PC-3 (cell line): ENCODE measurements around the gene TMEM98. TPM values are rescaled to one million over a fixed set of nuclear protein-coding genes. Genes with fewer than 3 reads are reported as not detected.

Source experiments
- ATAC-seq: fragments of 200-7000 bp; cut with Tn5 transposase; 2 replicates; pipeline ENCODE4 v1.9.1; 2020; ENCODE audit warnings: mild to moderate bottlenecking, moderate library complexity
- BruUV-seq: library from RNA; stranded (reverse); fragments of 400-500 nt; replicated peaks from 2 replicates; lab custom pipeline; 2021; lab: Mats Ljungman, UMichigan
- CTCF ChIA-PET: fragments of 300-600 bp; sonication (Branson Sonifier 250); formaldehyde crosslinking; loops from one replicate; lab custom pipeline; 2022; ENCODE audit warnings: antibody characterized with exemption; lab: Charles Lee
- POLR2A ChIA-PET: fragments of 300-600 bp; sonication (Branson Sonifier 250); formaldehyde crosslinking; loops from one replicate; lab custom pipeline; 2022; ENCODE audit warnings: antibody characterized with exemption; ENCODE audit not compliant: unreplicated experiment; lab: Charles Lee
- DNase-seq: peaks from one replicate; pipeline ENCODE4 v3.0.0-alpha.2; 2015
- H2AFZ ChIP-seq: fragments of 300-600 bp; sonication (generic); 2 replicates; pipeline ENCODE4 v1.6.0; 2016; ENCODE audit warnings: antibody characterized with exemption, low read length
- H3F3A ChIP-seq: fragments of 300-600 bp; sonication (generic); one replicate; pipeline ENCODE4 v1.6.0; 2017; ENCODE audit warnings: antibody characterized with exemption, low read length, control low read depth, mild to moderate bottlenecking; ENCODE audit not compliant: unreplicated experiment
- H3K27ac ChIP-seq: fragments of 300-600 bp; sonication (generic); 2 replicates; pipeline ENCODE4 v1.5.1; 2016; ENCODE audit warnings: mild to moderate bottlenecking, low read length
- H3K27me3 ChIP-seq: fragments of 300-600 bp; sonication (generic); 2 replicates; pipeline ENCODE4 v1.6.1; 2016; ENCODE audit warnings: low read length, mixed read lengths
- H3K36me3 ChIP-seq: fragments of 300-600 bp; sonication (generic); 2 replicates; pipeline ENCODE4 v1.6.1; 2016; ENCODE audit warnings: low read depth, mixed run types, low read length, mixed read lengths
- H3K4me1 ChIP-seq: fragments of 300-600 bp; sonication (generic); 2 replicates; pipeline ENCODE4 v1.5.1; 2016; ENCODE audit warnings: low read length; ENCODE audit not compliant: insufficient read depth
- H3K4me2 ChIP-seq: fragments of 300-600 bp; sonication (generic); 2 replicates; pipeline ENCODE4 v1.6.0; 2016; ENCODE audit warnings: low read length
- H3K4me3 ChIP-seq: fragments of 300-600 bp; sonication (generic); 2 replicates; pipeline ENCODE4 v1.5.1; 2016; ENCODE audit warnings: mild to moderate bottlenecking, low read length, mixed read lengths
- H3K79me2 ChIP-seq: fragments of 300-600 bp; sonication (generic); 2 replicates; pipeline ENCODE4 v1.6.1; 2017; ENCODE audit warnings: low read length, mixed read lengths
- H3K9ac ChIP-seq: fragments of 300-600 bp; sonication (generic); 2 replicates; pipeline ENCODE4 v1.6.0; 2016; ENCODE audit warnings: mild to moderate bottlenecking, low read length
- H3K9me2 ChIP-seq: fragments of 300-600 bp; sonication (generic); replicated peaks from 2 replicates; pipeline ENCODE4 v1.6.1; 2016; ENCODE audit warnings: mixed run types, low read length, mixed read lengths
- H3K9me3 ChIP-seq: fragments of 300-600 bp; sonication (generic); 2 replicates; pipeline ENCODE4 v1.6.1; 2016; ENCODE audit warnings: low read length, mixed read lengths
- H4K20me1 ChIP-seq: fragments of 300-600 bp; sonication (generic); 2 replicates; pipeline ENCODE4 v1.6.1; 2016; ENCODE audit warnings: low read length, mixed read lengths
- EZH2 ChIP-seq: fragments of 300-600 bp; sonication (generic); IDR thresholded peaks from one replicate; pipeline ENCODE4 v1.6.1; 2017; ENCODE audit warnings: antibody characterized with exemption, mild to moderate bottlenecking, low read length; ENCODE audit not compliant: unreplicated experiment
- EZH2phosphoT487 ChIP-seq: fragments of 300-600 bp; sonication (generic); IDR thresholded peaks from 2 replicates; pipeline ENCODE4 v1.6.1; 2018; ENCODE audit warnings: mild to moderate bottlenecking, antibody characterized with exemption, low read length, borderline replicate concordance
- intact Hi-C: fragments of 100-400 bp; cut with micrococcal nuclease; formaldehyde crosslinking; loops from 2 replicates; pipeline ENCODE4 v1.9.0; 2023
- total RNA-seq: library from RNA; depleted of rRNA; stranded (reverse); fragments of >200 nt; gene quantifications from 2 replicates; pipeline ENCODE4 v1.2.3, GENCODE V29; 2014; rRNA removed
- TF ChIP-seq, protein P1 (sequence below): fragments of 300-600 bp; sonication (generic); conservative IDR thresholded peaks from 2 replicates; pipeline ENCODE4 v1.5.1; 2017; ENCODE audit warnings: antibody characterized with exemption, low read depth, mild to moderate bottlenecking, low read length

Gene TMEM98
- total RNA-seq, 1 experiment from 2014 or later = 59.4 TPM

DNA sequence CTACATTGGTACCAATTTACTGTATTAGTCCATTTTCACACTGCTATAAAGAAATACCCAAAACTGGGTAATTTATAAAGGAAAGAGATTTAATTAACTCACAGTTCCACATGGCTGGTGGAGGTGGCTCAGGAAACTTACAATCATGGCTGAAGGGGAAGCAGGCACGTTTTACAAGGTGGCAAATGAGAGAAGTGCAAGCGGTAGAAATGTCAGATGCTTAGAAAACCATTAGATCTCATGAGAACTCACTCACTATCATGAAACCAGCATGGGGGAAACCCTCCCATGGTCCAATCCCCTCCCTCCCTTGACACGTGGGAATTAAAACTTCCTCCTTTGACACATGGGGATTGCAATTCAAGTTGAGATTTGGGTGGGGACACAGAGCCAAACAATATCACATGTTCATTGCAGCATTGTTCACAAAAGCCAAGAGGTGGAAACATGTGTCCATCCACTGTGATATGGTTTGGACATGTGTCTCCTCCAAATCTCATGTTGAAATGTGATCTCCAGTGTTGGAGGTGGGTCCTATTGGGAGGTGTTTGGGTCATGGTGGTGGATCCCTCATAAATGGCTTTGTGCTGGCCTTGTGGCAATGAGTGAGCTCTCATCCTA lies 60.6 kb downstream of the TMEM98 start:
- no peaks in the 10 kb centered on the region for H3K27me3 ChIP-seq
- no peaks in the 10 kb centered on the region for H3K79me2 ChIP-seq
- H3K4me2 ChIP-seq = no peak overlapping the region
- no peak for DNase-seq
- no peaks in the 10 kb centered on the region for H3F3A ChIP-seq
- H3K9me3 ChIP-seq = no peaks in the 10 kb centered on the region
- no peaks in the 10 kb centered on the region for H3K4me1 ChIP-seq
- no peak overlapping the region for H3K4me3 ChIP-seq
- intact Hi-C loops = no loop called here
- BruUV-seq = no TSS peak
- ATAC-seq = no peak
- no peaks in the 10 kb centered on the region for H4K20me1 ChIP-seq
- no peak for TF ChIP-seq EZH2phosphoT487
- no peaks in the 10 kb centered on the region for H3K9me2 ChIP-seq
- POLR2A ChIA-PET = no interaction called here
- H3K36me3 ChIP-seq = no peaks in the 10 kb centered on the region
- H2AFZ ChIP-seq = no peak overlapping the region
- CTCF ChIA-PET = no interaction called here
- no peak overlapping the region for H3K9ac ChIP-seq
- H3K27ac ChIP-seq = no peak overlapping the region

DNA sequence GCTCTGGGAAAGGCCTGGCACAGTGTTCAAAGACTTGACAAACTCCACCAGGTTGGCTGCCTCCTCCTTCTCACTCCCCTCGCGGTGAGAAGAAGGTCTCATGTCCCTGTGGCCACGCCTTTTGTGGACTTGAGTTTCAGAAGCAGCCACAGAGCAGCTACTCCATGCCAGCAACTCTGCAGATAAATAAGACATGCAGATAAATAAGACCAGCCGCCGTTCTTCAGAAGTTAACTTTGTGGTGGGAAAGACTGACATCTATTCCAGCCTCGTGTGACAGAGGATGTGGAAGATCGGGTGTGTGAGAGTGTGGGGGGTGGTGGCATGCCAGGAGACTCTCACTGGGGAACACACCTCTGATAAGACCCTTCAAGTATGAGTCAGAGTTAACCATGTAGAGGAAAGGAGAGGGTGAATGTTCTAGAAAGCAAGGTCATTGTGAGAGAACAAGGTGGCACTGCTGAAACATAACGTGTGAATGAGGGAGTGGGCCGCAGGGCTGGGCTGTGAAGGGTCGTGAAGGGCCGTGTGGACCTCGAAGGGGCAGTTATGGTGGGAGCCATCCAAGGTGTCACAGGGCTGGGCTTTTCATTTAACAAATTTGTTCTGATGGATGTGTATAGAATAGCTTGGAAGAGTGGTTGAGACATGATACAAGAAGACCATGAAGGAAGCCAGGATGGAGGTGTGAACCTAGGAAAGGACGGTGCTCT lies 64.5 kb downstream of the TMEM98 start:
- CTCF ChIA-PET = no interaction called here
- H3K79me2 ChIP-seq = no peaks in the 10 kb centered on the region
- no peaks in the 10 kb centered on the region for H3K27me3 ChIP-seq
- no peak overlapping the region for H3K4me3 ChIP-seq
- H3K4me1 ChIP-seq = no peaks in the 10 kb centered on the region
- H3K9me3 ChIP-seq = no peaks in the 10 kb centered on the region
- H3F3A ChIP-seq = no peaks in the 10 kb centered on the region
- intact Hi-C loops = no loop called here
- no peak for DNase-seq
- POLR2A ChIA-PET = no interaction called here
- TF ChIP-seq EZH2phosphoT487 (no peak), EZH2 (no peak)
- TF ChIP-seq, protein P1, sequence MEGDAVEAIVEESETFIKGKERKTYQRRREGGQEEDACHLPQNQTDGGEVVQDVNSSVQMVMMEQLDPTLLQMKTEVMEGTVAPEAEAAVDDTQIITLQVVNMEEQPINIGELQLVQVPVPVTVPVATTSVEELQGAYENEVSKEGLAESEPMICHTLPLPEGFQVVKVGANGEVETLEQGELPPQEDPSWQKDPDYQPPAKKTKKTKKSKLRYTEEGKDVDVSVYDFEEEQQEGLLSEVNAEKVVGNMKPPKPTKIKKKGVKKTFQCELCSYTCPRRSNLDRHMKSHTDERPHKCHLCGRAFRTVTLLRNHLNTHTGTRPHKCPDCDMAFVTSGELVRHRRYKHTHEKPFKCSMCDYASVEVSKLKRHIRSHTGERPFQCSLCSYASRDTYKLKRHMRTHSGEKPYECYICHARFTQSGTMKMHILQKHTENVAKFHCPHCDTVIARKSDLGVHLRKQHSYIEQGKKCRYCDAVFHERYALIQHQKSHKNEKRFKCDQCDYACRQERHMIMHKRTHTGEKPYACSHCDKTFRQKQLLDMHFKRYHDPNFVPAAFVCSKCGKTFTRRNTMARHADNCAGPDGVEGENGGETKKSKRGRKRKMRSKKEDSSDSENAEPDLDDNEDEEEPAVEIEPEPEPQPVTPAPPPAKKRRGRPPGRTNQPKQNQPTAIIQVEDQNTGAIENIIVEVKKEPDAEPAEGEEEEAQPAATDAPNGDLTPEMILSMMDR = no peak
- no peaks in the 10 kb centered on the region for H3K36me3 ChIP-seq
- H3K4me2 ChIP-seq = no peak overlapping the region
- H2AFZ ChIP-seq = no peak overlapping the region
- H3K9me2 ChIP-seq = no peaks in the 10 kb centered on the region
- H3K9ac ChIP-seq = no peak overlapping the region
- no peaks in the 10 kb centered on the region for H4K20me1 ChIP-seq
- ATAC-seq = no peak
- H3K27ac ChIP-seq = no peak overlapping the region
- no TSS peak for BruUV-seq

DNA sequence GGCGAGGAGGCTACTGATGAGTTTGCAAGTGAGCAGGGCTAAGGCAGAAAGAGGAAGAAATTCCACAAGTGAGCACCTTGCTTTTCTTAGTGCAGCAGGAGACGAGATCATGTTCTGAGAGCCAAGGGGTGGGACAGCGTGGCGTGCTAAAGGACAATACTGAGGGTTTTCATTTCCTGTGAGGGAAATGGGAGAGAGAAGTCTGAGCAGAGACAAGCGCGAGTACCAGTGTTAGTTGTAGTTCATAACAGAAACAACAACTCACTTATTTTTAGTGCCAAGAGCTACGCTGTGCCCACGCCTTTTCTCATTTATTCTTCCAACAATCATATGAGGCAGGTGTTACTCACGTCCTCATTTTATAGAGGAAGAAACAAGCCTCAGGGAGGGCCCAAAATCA lies 66.0 kb downstream of the TMEM98 start:
- H2AFZ ChIP-seq = no peak overlapping the region
- H3K9me2 ChIP-seq = no peaks in the 10 kb centered on the region
- no peaks in the 10 kb centered on the region for H3K36me3 ChIP-seq
- no TSS peak for BruUV-seq
- DNase-seq (no peak), ATAC-seq (no peak)
- no peaks in the 10 kb centered on the region for H3K79me2 ChIP-seq
- no peaks in the 10 kb centered on the region for H4K20me1 ChIP-seq
- no peaks in the 10 kb centered on the region for H3F3A ChIP-seq
- peaks cover 5% of the 10 kb centered on the region for H3K4me1 ChIP-seq
- intact Hi-C loops = no loop called here
- POLR2A ChIA-PET = no interaction called here
- no peak for TF ChIP-seq EZH2phosphoT487
- no peak overlapping the region for H3K4me3 ChIP-seq
- no peak overlapping the region for H3K9ac ChIP-seq
- no peak overlapping the region for H3K4me2 ChIP-seq
- no peaks in the 10 kb centered on the region for H3K27me3 ChIP-seq
- CTCF ChIA-PET = interaction anchor here (0.5 kb wide), 1 partner anchor 17 kb away, joined by 4 read pairs; no protein-coding TSS in a partner anchor
- H3K9me3 ChIP-seq = no peaks in the 10 kb centered on the region
- no peak overlapping the region for H3K27ac ChIP-seq

Other genes starting within 250 kb of the TMEM98 start
- 23.5 and 27.2 TPM in 2 replicates for gene MYO1D, start 51.0 kb upstream of the TMEM98 start, total RNA-seq
- gene SPACA3, start 63.7 kb downstream of the TMEM98 start, total RNA-seq = not detected in 2 replicates